ENCODE measurements around the gene JAG2.

The JAG2 gene

DNA sequence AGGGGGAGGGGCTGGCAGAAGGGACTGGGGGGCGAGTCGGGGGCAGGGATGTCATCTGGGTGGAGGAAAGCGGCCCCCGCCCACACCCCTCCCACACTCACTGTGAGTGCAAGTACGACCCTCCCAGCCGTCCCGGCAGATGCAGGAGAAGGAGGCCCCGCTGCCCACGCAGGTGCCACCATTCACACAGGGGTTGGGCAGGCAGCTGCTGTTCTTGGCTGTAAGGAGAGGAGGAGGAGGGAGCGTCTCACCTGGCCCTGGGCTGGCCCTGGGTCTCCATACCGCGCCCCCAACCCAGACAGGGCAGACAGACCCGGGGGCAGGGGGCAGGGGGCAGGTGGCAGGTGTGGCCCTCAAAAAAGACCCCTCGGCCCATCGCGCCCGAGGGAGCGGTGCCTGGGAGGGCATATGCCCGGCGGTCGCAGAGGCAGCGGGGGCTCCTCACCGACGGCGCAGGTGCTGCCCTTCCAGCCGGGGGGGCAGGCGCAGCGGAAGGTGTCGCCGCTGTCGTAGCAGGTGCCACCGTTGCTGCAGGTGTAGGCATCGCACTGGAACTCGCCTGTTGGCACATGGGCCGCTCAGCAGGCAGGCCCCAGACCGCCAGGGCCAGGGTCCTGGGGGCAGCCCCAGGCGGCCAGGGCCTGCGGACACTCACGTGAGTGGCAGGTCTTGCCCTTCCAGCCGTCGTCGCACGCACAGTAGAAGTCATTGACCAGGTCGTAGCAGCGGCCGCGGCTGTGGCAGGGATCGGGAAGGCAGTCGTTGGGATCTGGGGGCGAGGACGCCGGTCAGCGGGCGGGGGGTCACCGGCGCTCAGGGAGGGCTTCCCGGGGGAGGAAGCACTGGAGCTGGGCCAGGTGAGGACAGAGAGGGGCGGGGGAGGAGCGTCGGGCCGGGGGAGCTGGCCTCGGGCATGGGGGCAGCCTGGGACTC, 20.6 kb downstream of the JAG2 start:
- Histone ChIP-seq H3K9me3 (ENCODE audit: control insufficient read depth in 1 of 2, low read length in 2 of 2) (no peaks in the 10 kb centered on the region), H3K4me1 (ENCODE audit: control insufficient read depth in 1 of 2, insufficient read depth in 2 of 2, low read length in 2 of 2) (no peaks in the 10 kb centered on the region), H3K4me3 (ENCODE audit: low read depth in 1 of 2, low read length in 2 of 2) (no peak overlapping the region), H3K36me3 (ENCODE audit: control insufficient read depth in 1 of 2, insufficient read depth in 2 of 2, low read length in 2 of 2) (no peaks in the 10 kb centered on the region), H3K27ac (ENCODE audit: low read length) (no peak overlapping the region), H3K27me3 (ENCODE audit: low read depth, low read length) (no peaks in the 10 kb centered on the region)

- H3K9me3 ChIP-seq (ENCODE audit: control insufficient read depth in 1 of 2, low read length in 2 of 2), result no peaks in the 10 kb centered on the region
- H3K4me1 ChIP-seq (ENCODE audit: control insufficient read depth in 1 of 2, insufficient read depth in 2 of 2, low read length in 2 of 2), result no peaks in the 10 kb centered on the region
- no peak overlapping the region for H3K4me3 ChIP-seq (ENCODE audit: low read depth in 1 of 2, low read length in 2 of 2)
- H3K27me3 ChIP-seq (ENCODE audit: low read depth, low read length), result no peaks in the 10 kb centered on the region
- no peaks in the 10 kb centered on the region for H3K36me3 ChIP-seq (ENCODE audit: control insufficient read depth in 1 of 2, insufficient read depth in 2 of 2, low read length in 2 of 2)
- H3K27ac ChIP-seq (ENCODE audit: low read length), result no peak overlapping the region
These were observed 21.5 kb downstream of the JAG2 start for GRCh38 chr14:105146976-105147635.

DNA sequence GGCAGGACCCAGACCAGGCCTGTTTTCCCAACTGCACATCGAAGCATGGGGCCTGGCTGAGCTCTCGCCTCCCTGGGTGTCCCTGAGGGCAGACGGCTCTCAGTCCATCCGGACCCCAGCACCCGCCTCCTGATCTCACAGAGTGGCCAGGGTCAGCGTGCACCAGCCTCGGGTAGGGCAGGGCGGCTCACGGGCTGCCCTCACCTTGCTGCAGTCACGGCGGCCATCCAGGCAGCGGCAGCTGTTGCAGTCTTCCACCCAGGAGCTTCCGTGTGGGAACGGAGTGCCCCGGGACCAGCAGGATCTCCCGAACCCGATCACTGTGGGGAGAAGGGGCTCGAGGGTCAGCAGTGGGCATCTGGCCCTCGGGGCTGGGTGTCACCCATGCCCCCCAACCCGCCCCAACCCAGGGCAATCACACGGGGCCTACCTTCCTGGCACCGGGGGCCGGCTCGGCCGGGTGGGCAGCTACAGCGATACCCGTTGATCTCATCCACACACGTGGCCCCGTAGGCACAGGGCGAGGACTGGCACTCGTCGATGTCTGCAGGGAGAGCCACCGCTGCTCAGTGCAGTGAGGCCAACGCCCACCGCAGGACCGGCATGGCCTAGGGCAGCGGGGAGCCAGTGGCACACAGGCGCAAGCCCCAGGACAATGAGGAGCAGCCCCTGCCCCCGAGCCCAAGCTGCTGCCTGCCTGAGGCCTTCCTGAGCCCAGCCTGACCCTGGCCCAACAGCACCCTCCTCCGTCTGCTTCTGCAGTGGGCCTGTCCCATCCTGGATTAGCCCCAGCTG, 22.2 kb downstream of the JAG2 start:
- peaks cover 0 to 1% of the 10 kb centered on the region in 2 donors for H3K9me3 ChIP-seq (ENCODE audit: control insufficient read depth in 1 of 2, low read length in 2 of 2)
- no peak overlapping the region for H3K27ac ChIP-seq (ENCODE audit: low read length)
- no peaks in the 10 kb centered on the region for H3K27me3 ChIP-seq (ENCODE audit: low read depth, low read length)
- no peaks in the 10 kb centered on the region for H3K36me3 ChIP-seq (ENCODE audit: control insufficient read depth in 1 of 2, insufficient read depth in 2 of 2, low read length in 2 of 2)
- no peaks in the 10 kb centered on the region for H3K4me1 ChIP-seq (ENCODE audit: control insufficient read depth in 1 of 2, insufficient read depth in 2 of 2, low read length in 2 of 2)
- no peak overlapping the region for H3K4me3 ChIP-seq (ENCODE audit: low read depth in 1 of 2, low read length in 2 of 2)

DNA sequence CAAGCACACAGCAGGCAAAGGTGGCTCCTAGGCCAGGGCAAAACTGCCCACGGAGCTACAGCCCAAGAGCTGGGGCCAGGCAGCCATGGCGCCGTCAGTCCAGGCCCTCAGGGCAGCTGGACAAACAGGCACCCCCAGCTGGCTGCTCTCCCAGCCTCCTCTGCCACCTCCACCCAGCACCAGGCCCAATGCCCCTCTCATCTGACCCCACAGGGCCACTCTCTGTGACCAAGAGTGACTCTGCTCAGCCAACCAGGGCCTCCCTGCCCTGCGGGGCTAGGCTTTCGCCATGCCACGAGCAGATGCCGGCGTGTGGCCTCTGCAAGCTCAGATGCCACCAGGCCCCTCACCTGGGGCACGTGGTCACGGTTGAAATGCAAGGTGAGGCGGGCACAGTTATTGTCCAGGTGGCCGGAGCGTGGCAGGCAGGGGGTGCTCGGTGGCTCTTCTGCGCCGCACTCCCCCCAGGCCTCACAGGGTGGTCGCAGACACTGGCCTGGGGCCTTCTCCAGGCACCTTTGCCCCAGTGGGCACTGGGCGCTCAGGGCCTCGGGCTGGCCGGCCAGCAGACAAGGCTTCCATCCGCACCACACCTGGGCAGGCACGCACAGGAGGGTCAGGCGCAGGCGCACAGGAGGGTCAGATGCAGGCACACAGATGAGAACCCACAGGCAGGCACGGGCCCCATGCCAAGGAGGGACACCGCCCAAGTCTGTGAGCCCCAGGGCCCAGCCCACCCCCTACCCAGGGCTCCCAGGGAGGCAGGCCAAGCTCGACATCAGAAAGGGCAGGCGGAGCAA, 23.0 kb downstream of the JAG2 start:
- no peaks in the 10 kb centered on the region for H3K27me3 ChIP-seq (ENCODE audit: low read depth, low read length)

GRCh38 chr14:105144666-105145380, 23.8 kb downstream of the JAG2 start:
- Histone ChIP-seq H3K27me3 (ENCODE audit: low read depth, low read length) (no peaks in the 10 kb centered on the region), H3K27ac (ENCODE audit: low read length) (no peak overlapping the region), H3K36me3 (ENCODE audit: control insufficient read depth in 1 of 2, insufficient read depth in 2 of 2, low read length in 2 of 2) (no peaks in the 10 kb centered on the region), H3K4me3 (ENCODE audit: low read depth in 1 of 2, low read length in 2 of 2) (no peak overlapping the region), H3K9me3 (ENCODE audit: control insufficient read depth in 1 of 2, low read length in 2 of 2) (peaks cover 6 to 12% of the 10 kb centered on the region in 2 donors), H3K4me1 (ENCODE audit: control insufficient read depth in 1 of 2, insufficient read depth in 2 of 2, low read length in 2 of 2) (no peaks in the 10 kb centered on the region)

More for the DNA sequence above, 23.0 kb downstream of the JAG2 start:
- Histone ChIP-seq H3K27ac (ENCODE audit: low read length) (no peak overlapping the region), H3K36me3 (ENCODE audit: control insufficient read depth in 1 of 2, insufficient read depth in 2 of 2, low read length in 2 of 2) (no peaks in the 10 kb centered on the region), H3K9me3 (ENCODE audit: control insufficient read depth in 1 of 2, low read length in 2 of 2) (peaks cover 0 to 5% of the 10 kb centered on the region in 2 donors), H3K4me3 (ENCODE audit: low read depth in 1 of 2, low read length in 2 of 2) (no peak overlapping the region), H3K4me1 (ENCODE audit: control insufficient read depth in 1 of 2, insufficient read depth in 2 of 2, low read length in 2 of 2) (no peaks in the 10 kb centered on the region)

GRCh38 chr14:105144026-105144665, 24.4 kb downstream of the JAG2 start:
- Histone ChIP-seq H3K4me3 (ENCODE audit: low read depth in 1 of 2, low read length in 2 of 2) (no peak overlapping the region), H3K36me3 (ENCODE audit: control insufficient read depth in 1 of 2, insufficient read depth in 2 of 2, low read length in 2 of 2) (no peaks in the 10 kb centered on the region), H3K27me3 (ENCODE audit: low read depth, low read length) (no peaks in the 10 kb centered on the region), H3K27ac (ENCODE audit: low read length) (no peak overlapping the region), H3K9me3 (ENCODE audit: control insufficient read depth in 1 of 2, low read length in 2 of 2) (peaks cover 7 to 19% of the 10 kb centered on the region in 2 donors), H3K4me1 (ENCODE audit: control insufficient read depth in 1 of 2, insufficient read depth in 2 of 2, low read length in 2 of 2) (no peaks in the 10 kb centered on the region)

DNA sequence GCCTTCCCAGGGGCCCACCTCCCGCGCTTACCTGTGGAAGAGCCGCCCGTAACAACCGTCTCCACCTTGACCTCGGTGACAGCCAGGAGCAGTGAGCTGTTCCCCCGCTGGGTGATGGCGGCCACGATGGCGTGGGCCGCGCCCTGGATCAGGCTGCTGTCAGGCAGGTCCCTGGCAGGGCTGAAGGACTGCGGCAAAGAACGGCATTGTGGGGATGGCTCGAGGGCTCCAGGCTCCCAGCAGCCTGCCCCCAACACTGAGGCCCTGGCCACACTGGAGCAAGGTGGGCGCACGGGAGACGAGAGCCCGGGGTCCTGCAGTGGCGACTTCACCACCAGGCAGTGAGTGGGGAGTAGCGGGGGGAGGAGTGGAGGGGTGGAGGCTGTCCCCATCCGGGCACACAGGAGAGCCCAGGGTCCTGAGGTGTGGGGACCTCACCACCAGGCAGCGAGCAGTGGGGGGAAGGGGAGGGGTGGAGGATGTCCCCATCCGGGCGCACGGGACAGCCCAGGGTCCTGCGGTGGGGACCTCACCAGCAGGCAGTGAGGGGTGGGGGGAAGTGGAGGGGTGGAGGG, 25.0 kb downstream of the JAG2 start:
- H3K27ac ChIP-seq (ENCODE audit: low read length), result no peak overlapping the region
- no peaks in the 10 kb centered on the region for H3K4me1 ChIP-seq (ENCODE audit: control insufficient read depth in 1 of 2, insufficient read depth in 2 of 2, low read length in 2 of 2)
- H3K9me3 ChIP-seq (ENCODE audit: control insufficient read depth in 1 of 2, low read length in 2 of 2), result peaks cover 7 to 19% of the 10 kb centered on the region in 2 donors
- H3K4me3 ChIP-seq (ENCODE audit: low read depth in 1 of 2, low read length in 2 of 2), result no peak overlapping the region
- H3K36me3 ChIP-seq (ENCODE audit: control insufficient read depth in 1 of 2, insufficient read depth in 2 of 2, low read length in 2 of 2), result no peaks in the 10 kb centered on the region
- no peaks in the 10 kb centered on the region for H3K27me3 ChIP-seq (ENCODE audit: low read depth, low read length)

DNA sequence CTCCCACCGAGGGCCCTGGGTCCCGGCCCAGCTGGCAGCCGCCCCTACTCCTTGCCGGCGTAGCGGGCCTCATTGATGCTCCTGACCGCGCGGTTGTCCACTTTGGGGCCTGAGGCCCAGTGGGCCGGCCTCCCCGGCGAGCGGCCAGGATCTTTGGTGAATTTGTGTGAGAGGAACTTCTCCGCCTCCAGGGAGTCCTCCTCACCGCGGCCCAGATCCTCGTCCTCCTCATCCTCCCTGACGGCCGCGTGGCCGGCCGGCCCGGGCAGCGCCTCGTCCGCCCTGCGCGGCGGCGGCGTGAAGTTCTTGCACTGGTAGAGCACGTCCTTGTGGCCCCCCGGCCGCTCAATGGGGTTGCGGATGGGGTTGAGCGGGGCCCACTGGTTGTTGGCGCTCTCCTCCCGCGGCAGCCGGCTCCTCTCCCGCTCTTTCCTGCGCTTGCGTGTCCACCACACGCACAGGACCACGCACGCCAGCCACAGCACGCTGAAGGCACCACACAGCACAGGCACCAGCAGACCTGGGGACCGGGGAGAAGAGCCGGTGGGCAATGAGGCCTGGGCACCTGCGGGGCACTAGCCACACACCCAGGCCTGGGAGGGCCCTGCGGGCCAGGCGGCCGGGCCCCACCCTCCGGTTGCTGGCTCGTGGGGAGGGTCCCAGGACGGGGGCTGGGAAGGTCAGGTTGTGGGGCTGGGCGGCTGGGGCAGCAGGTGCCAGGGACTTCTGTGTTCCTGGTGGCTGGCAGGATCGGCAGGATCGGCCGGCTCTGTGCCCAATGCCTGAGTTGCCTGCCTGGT, 25.7 kb downstream of the JAG2 start:
- Histone ChIP-seq H3K4me1 (ENCODE audit: control insufficient read depth in 1 of 2, insufficient read depth in 2 of 2, low read length in 2 of 2) (no peaks in the 10 kb centered on the region), H3K9me3 (ENCODE audit: control insufficient read depth in 1 of 2, low read length in 2 of 2) (peaks cover 7 to 19% of the 10 kb centered on the region in 2 donors), H3K4me3 (ENCODE audit: low read depth in 1 of 2, low read length in 2 of 2) (no peak overlapping the region), H3K27me3 (ENCODE audit: low read depth, low read length) (no peaks in the 10 kb centered on the region), H3K36me3 (ENCODE audit: control insufficient read depth in 1 of 2, insufficient read depth in 2 of 2, low read length in 2 of 2) (no peaks in the 10 kb centered on the region), H3K27ac (ENCODE audit: low read length) (no peak overlapping the region)

GRCh38 chr14:105141486-105142281, 26.9 kb downstream of the JAG2 start:
- Histone ChIP-seq H3K4me3 (ENCODE audit: low read depth in 1 of 2, low read length in 2 of 2) (no peak overlapping the region), H3K27me3 (ENCODE audit: low read depth, low read length) (no peaks in the 10 kb centered on the region), H3K27ac (ENCODE audit: low read length) (no peak overlapping the region), H3K4me1 (ENCODE audit: control insufficient read depth in 1 of 2, insufficient read depth in 2 of 2, low read length in 2 of 2) (no peaks in the 10 kb centered on the region), H3K9me3 (ENCODE audit: control insufficient read depth in 1 of 2, low read length in 2 of 2) (peaks cover 7 to 19% of the 10 kb centered on the region in 2 donors), H3K36me3 (ENCODE audit: control insufficient read depth in 1 of 2, insufficient read depth in 2 of 2, low read length in 2 of 2) (no peaks in the 10 kb centered on the region)

Data from muscle layer of duodenum (tissue), 2 donors.